Fibroblast of villous mesenchyme (primary cell): Measurements from ENCODE around the gene SWAP70. TPM values are rescaled to one million over a fixed set of nuclear protein-coding genes. Genes with fewer than 3 reads are reported as not detected.

Experiments
- DNase-seq: peaks from one replicate; pipeline ENCODE4 v3.0.0-alpha.2; 2010; ENCODE audit warnings: low read depth
- H3K4me3 ChIP-seq: 2 replicates; pipeline ENCODE4 v1.5.1; 2011; ENCODE audit warnings: low read depth, mild to moderate bottlenecking, low read length
- CTCF ChIP-seq: IDR thresholded peaks from 2 replicates; pipeline ENCODE4 v1.5.1; 2012; ENCODE audit warnings: low read depth, mild to moderate bottlenecking, low read length; ENCODE audit not compliant: insufficient read depth
- total RNA-seq: library from RNA; depleted of rRNA; stranded (reverse); fragments of >200 nt; gene quantifications from 2 replicates; pipeline ENCODE4 v1.2.3, GENCODE V29; 2012

The SWAP70 gene
- total RNA-seq, 1 donor = 63.0 TPM

GRCh38 chr11:9636691-9637090 lies 27.2 kb upstream of the SWAP70 start:
- DNase-seq = no peak
- no peak overlapping the region for H3K4me3 ChIP-seq
- no peak for TF ChIP-seq CTCF

- DNase-seq = no peak
- no peak overlapping the region for H3K4me3 ChIP-seq
- TF ChIP-seq CTCF = no peak
Measured at GRCh38 chr11:9639099-9639498, 24.8 kb upstream of the SWAP70 start.

GRCh38 chr11:9639985-9640384 lies 23.9 kb upstream of the SWAP70 start:
- DNase-seq = peak; percentile 62
- H3K4me3 ChIP-seq = no peak overlapping the region
- no peak for TF ChIP-seq CTCF

- DNase-seq = no peak
- no peak for TF ChIP-seq CTCF
- no peak overlapping the region for H3K4me3 ChIP-seq
Measured at GRCh38 chr11:9642894-9643293, 21.0 kb upstream of the SWAP70 start.

- DNase-seq = no peak
- H3K4me3 ChIP-seq = no peak overlapping the region
- TF ChIP-seq CTCF = no peak
Measured at GRCh38 chr11:9643751-9644150, 20.1 kb upstream of the SWAP70 start.

- H3K4me3 ChIP-seq = no peak overlapping the region
- no peak for TF ChIP-seq CTCF
Measured at GRCh38 chr11:9645881-9646280, 18.0 kb upstream of the SWAP70 start.

GRCh38 chr11:9646324-9646723 lies 17.6 kb upstream of the SWAP70 start:
- TF ChIP-seq CTCF = no peak
- no peak overlapping the region for H3K4me3 ChIP-seq
- no peak for DNase-seq

More at GRCh38 chr11:9645881-9646280, 18.0 kb upstream of the SWAP70 start:
- DNase-seq = no peak
